Epithelial cell of prostate (primary cell): ENCODE measurements around the gene NCF2.

Source experiments
- DNase-seq: peaks from one replicate; pipeline ENCODE4 v3.0.0-alpha.2; 2011; ENCODE audit warnings: low read depth, low spot score
- H3K27ac ChIP-seq: fragments of 450-650 bp; 2 replicates; pipeline ENCODE4 v1.5.1; 2017; ENCODE audit warnings: mild to moderate bottlenecking

The NCF2 gene

DNA sequence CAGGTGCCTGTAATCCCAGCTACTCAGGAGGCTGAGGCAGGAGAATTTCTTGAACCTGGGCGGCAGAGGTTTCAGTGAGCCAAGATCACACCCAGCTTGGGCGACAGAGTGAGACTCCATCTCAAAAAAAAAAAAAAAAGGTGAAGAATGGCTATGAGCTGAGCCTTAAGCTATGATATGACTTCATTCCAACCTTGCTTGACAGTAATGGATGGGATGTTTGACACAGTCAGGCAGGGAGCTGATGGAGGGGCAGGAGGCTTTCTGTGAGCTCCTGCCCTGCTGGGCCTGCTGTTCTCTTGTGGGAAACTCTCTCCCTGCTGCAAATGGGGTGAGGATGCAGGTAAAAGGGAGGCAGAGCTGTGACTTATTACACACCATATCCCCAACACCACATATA, 27.6 kb downstream of the NCF2 start:
- no peak for DNase-seq
- H3K27ac ChIP-seq, result no peak overlapping the region

DNA sequence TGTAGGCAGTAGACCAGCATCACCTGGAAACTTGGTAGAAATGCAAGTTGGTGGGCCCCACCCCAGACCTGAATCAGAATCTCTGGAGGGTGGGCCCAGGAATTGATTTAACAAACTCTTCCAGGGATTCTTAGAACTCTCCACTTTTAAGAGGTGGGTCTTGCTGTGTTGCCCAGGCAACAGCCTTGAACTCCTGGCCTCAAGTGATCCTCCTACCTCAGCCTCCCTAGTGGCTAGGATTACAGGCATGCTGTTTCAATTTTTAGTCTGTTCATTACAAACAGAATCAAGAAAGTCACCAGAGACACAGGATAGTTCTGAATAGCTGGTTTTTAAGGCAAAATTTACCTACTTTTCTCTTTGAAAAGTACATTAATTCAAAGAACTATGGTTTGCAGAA, 31.2 kb downstream of the NCF2 start:
- no peak for DNase-seq
- H3K27ac ChIP-seq, result no peak overlapping the region

DNA sequence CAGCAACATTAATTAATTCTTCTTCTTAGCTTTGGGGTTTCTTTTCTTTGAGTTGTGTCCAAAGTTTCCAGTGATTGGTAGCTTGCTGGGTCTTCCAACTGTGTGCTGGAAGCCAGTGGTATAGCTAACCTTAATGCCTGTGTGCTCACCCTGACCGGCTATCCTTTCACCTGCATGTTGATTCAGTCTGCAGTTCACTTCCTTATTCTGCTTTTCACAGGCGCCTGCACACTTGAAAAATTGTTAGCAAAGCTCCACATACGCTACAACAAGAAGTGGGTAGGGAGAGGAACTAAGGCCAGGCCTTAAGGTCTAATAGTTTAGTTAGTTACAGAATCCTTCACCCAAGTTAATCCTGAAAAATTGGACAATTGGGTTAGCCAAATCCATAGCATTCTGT, 35.7 kb downstream of the NCF2 start:
- H3K27ac ChIP-seq, result no peak overlapping the region
- DNase-seq, result no peak

DNA sequence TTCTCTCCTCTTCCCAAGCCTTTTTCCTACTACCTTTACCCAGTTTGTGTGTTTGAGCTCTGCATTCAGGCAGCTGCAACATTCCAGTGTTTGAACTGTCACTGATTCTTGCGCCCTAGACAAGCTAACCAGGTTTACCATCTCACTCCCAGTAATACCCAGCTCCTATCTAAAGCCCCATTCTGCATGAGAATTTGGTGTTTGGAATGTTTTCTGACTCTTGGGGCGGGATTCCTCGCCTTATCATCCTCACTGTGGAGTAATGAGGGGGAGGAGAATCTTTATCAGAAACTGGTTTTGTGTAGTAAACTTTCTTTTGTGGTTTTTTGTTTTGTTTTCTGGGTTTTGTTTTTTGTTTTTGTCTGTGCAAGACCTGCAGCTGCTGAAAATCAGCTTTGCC, 36.5 kb downstream of the NCF2 start:
- no peak overlapping the region for H3K27ac ChIP-seq
- DNase-seq, result no peak

DNA sequence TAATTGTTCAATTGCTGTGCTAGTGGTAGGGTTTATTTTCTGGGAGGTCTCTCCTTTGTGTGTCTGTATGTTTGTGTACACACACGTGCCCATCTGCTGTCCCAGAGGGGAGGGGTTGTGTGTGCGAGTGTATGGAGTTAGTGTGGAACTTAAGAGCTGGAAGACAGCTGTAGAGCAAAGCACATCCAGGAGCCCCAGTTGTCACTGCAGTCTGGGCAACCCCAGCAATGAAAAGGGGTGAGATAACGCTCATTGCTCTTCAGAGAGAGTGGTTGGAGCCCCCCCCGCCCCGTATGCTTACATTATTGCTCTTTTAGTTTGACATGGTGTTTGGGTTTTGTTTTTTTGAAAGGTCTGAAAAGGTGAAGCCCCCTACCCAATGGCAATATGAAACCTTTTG, 36.9 kb downstream of the NCF2 start:
- no peak for DNase-seq
- no peak overlapping the region for H3K27ac ChIP-seq

DNA sequence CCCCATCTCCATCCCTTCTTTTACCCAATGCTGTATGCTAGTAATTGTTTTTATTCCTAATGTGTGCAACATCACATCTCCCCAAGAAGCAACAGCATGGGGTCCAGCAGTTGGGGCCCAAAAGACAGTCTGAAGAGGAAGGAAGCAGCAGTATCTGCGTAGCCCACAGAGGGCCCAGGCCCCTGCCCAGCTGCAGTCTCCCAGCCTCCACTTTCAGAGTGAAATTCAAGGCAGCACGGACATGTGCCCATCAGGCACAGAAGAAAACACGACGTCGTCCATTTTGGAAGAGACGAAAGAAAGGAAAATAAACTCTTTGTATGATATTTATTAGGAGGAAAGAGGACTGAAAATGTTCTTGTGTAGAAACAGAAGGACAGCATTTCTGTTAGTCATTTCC, 37.4 kb downstream of the NCF2 start:
- DNase-seq, result no peak
- H3K27ac ChIP-seq, result no peak overlapping the region

DNA sequence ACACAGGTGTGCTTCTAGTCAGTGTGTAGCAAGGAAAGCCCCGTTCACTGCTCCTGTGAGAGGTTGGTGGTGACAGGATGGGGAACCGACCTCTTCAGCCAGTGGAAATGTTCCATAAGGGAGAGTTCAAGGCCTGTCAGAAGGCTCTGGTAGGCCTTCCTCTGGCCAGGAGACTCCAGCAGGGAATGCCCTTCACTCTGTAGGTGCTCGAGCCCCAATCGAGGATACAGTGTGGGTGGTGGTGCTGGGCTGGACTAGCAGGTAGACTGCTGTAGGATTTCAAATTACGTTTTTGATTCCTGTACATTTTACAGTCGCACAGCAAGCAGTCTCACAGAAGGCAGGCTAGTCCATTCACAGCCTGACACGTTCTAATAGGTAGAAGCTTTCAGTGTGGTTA, 37.8 kb downstream of the NCF2 start:
- H3K27ac ChIP-seq, result no peak overlapping the region

DNA sequence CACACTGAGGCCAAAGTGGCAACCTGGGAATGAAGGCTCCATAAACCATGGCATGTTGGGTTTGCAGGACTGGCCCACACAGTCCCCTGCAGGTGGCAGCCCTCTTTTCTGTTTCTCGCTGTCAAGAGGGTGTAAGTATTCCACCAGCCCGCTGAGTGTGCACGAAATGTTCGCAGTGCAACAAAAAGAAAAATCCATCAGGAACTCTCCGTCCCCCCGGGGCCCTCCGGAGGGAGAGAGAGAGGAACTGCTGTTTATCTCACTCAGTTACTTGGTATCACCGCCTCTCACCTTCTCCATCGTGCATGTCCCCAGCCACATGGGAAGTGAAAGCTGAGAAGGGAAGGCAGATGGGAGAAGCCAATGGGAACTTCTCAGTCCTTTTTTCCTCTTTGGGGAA, 38.3 kb downstream of the NCF2 start:
- H3K27ac ChIP-seq, result no peak overlapping the region
- no peak for DNase-seq

More for the DNA sequence above, 37.8 kb downstream of the NCF2 start:
- DNase-seq, result no peak

DNA sequence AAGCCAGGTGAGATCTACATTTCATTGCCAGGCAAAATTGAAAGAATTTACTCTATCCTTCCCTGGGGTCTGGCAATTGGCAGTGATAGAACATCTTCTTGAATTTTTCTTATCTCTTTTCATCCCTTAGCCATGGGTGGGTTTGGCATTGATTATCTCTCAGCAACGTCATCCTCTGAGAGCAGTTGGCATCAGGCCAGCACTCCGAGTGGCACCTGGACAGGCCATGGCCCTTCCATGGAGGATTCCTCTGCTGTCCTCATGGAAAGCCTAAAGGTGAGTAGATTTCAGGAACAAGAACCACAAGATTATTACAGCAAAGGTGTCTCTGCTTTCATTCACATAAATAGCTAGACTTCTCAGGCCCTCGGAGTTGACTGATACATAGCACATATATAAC, 39.3 kb downstream of the NCF2 start:
- DNase-seq, result no peak
- no peak overlapping the region for H3K27ac ChIP-seq

DNA sequence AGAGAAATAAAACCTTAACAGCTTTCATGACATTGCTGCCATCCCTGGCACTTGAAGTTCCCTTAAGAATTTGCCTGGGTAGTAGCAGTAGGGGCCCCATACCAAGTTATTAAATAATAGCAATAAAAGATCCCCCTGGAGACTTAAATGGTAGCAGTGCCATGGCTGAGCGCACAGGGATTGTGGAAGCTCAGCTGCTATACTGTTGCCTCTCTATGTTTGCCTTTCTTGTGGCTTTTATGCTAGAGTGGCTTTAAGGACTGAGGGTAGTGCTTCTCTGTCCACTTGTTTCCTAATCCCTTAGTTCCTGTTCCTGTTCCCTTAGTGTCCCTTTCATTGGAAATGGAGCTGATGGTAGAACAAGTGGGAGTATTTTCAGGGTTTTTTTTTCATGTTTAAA, 42.1 kb downstream of the NCF2 start:
- no peak for DNase-seq
- H3K27ac ChIP-seq, result no peak overlapping the region

DNA sequence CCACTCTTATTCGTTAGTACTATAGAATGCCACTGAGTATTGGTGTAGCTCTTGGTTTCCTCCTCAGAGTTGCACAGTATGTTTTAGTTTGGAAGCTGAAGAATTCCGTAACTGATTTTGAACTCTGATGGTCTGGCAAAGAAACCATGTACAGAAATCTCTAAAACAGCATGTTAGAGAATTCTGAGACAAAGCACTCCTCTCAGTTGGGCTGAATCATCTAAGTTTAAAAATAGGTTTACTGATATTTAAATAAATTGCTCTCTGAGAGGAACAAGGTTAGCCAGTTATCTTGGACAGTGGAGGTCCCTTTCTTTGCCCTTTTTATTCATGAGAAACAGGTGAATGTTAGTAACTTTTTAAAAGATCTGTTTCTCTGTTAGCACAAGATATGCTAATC, 43.8 kb downstream of the NCF2 start:
- no peak overlapping the region for H3K27ac ChIP-seq
- no peak for DNase-seq

DNA sequence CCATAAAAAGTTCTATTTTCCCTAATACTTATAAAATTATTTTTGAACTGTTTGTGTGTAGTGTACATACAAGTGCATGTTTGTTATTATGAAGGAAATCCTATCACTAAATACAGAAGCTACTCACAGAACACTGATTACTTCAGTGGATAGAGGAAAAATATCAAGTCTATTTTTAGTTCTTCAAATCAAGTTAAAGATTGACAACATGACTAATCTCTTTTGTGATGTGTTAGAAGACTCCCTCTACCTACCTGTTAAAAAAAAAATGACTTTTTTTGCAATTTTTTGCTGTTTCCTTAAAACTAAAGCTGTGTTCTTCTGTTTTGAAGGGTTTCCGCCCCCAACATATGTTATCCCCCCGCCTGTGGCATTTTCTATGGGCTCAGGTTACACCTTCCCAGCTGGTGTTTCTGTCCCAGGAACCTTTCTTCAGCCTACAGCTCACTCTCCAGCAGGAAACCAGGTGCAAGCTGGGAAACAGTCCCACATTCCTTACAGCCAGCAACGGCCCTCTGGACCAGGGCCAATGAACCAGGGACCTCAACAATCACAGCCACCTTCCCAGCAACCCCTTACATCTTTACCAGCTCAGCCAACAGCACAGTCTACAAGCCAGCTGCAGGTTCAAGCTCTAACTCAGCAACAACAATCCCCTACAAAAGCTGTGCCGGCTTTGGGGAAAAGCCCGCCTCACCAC, 45.5 kb downstream of the NCF2 start:
- H3K27ac ChIP-seq, result no peak overlapping the region
- no peak for DNase-seq

DNA sequence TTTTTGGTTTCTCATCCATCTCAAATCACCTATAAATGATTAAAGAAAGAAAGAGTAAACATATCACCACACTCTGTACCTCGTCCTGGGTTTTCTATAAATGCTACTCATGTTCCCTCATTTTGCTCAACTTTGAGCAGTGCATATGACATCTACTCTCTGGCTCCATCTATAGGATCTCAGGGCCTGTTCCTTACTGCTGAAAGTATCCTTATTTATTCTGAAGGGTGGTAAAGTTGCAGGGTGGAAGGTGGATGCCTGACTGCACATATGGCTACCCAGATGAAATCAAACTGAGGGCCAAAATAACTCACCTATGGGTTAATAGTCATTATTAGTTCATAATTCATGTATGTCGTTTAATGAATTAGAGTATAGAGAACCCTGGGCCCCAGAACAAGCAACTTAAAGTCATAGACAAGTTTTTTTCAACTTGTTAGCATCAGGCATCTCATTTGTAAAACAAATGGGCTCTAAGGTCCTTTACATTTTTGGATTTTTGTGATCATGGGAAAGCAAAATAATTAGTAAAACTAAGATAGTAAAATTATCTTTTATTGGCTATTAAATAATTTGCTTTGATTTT, 46.5 kb downstream of the NCF2 start:
- no peak overlapping the region for H3K27ac ChIP-seq
- DNase-seq, result no peak

DNA sequence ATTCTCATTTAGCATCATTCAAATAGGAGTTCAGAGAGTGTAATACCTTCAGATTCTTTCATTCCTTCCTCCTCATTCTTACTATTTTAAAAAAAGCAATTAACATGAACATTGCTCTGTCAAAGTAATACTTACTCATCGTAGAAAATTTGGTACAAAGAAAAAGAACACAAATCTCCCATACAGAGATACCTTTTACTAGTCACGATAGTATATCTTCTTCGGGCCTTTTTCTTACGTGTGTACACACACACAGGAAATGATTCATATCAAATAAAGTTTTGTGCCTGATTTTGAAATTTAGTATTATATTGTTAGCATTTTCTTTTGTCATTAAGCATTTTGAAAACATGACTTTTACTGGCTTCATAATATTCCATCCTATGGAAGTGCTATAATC, 52.9 kb downstream of the NCF2 start:
- DNase-seq, result no peak
- no peak overlapping the region for H3K27ac ChIP-seq

DNA sequence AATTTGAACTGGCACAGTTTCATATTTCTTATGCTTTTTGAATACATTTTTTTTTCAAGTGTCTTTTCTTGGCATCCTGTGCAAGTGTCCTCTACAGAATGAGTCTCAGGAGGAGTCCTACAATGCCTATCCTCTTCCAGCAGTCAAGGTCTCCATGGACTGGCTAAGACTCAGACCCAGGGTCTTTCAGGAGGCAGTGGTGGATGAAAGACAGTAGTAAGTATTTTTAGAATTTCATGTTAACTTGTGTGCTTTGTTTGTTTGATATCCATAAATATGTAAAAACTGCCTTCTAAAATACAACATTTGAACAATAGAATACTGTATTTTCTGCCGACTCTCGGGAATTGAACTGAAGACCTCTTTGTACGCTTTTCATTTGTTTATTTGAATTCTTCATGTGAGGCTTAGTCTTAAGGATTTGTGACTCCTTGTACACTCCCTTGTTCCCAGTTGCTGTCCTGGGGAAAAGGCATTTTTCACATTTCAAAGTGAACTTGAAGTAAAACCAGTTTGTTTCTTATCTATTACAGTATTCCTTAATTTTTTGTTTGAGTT, 56.6 kb downstream of the NCF2 start:
- H3K27ac ChIP-seq, result no peak overlapping the region
- DNase-seq, result no peak

DNA sequence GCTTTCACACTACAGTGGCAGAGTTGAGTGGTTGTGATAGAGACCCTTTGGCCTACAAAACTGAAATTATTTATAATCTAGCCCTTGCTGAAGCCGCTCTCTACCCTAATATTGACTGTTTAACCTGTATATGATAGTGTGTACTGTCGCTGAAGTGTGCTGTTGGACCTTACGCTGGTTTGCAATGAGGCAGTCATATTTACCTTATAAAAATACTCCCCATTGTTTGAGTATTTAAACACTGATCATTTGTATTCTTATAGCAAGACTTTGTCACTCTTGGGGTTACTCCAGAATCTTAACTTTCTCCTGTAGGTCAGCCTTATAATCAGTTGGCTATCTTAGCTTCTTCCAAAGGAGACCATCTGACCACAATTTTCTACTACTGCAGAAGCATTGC, 61.7 kb downstream of the NCF2 start:
- DNase-seq, result no peak
- no peak overlapping the region for H3K27ac ChIP-seq

DNA sequence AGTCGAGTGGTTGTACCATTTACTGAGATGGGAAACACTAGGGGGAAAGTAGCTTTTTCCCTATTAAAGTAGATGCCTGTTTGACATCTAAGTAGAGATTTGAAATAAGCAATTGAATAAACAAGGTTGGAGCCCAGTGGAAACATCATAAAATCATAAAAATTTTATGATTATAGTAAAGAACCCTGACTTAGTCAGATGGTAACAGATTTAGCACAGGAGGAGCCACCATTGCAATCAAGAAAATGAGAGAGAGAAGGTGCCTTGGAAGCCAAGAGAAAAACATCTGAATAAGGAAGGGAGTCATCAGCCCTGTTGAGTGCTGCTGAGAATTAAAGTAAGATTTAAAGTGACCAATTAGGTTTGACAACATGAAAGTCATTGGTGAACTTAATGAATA, 68.2 kb downstream of the NCF2 start:
- no peak overlapping the region for H3K27ac ChIP-seq
- DNase-seq, result no peak

DNA sequence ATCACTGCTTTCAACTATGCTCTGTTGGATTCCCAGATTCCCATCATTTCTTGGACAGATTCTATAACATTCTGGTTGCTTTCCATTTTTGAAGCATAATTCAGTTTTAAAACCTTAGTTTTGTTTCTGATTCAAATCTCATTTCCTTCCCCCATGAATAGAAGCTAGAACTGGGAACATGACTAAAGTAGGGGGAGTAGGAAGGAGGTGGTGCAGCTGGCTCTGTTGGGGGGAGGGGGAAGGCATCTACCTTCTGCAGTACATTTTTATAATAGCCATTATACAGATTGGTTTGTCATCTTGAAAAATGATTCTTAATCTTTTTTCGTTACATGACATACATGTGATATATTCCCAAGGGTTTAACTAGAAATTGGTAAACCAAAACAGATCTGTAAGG, 69.9 kb downstream of the NCF2 start:
- H3K27ac ChIP-seq, result no peak overlapping the region
- DNase-seq, result no peak

DNA sequence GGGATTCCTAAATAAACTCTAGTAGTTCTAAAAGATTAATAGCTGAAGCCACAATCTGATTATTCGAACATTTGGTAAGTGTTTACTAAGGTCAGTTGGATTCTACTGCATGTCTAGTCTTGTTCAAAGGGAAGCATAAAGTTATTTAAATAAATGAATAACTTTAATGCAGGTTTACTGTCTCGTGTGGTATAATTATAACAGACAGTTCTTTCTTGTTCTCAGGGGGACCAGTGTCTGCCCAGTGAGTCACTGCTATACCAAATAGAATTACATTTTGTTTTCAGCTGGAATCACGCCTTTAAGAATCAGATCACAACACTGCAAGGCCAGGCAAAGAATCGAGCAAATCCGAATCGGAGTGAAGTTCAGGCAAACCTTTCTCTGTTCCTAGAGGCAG, 72.9 kb downstream of the NCF2 start:
- peak overlapping the region; percentile 60 for H3K27ac ChIP-seq
- DNase-seq, result peak; percentile 24

DNA sequence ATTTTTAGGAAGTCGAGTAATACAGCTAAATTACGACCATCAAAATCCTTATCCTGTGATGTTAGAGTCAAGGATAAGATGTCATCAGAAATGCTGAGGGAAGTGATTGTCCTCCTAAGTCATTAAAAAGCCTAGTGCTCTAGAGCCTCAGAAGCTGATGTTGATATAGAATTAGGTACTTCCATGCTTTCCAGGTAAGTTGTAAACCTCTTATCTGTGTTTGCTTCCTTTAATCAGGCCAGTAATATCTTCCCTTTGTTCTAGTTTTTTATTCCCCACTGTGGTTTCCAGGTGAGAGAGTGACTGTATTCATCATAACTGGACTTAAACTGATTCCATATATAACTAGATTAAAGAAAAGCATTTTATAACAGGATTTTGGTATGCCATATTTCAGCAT, 73.5 kb downstream of the NCF2 start:
- H3K27ac ChIP-seq, result peak overlapping the region; percentile 60

DNA sequence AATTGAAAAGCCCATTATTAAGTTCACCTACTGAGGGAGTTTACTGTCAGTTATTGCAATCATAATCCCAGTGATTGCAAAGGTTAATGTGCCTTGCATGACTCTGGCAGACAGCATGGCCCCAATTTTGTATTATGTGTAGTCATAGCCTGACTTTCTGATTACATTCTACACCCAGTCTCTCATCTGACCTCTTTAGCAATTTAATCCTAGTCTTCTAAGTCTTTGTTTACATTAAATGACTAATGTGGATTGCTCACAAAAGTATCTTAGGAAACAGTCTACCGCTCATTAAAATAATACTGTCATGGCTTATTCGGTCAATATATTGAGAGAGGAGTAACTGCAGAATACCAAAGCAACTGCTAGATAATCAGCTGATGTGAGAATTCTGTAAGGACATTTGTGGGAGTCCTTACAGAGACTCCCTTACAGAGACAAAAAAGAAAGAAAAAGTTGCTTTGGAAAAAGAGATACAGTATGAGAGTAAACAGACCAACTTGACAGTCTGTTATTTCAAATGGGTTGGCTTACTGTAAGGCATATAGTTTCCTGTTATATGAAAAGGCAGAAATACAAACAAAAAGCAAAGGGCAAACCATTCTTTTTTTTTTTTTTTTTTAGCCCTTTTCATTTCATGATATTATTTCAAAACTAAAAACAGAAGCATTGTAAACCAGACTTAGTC, 75.1 kb downstream of the NCF2 start:
- peak overlapping the region; percentile 82 for H3K27ac ChIP-seq
- DNase-seq, result peak; percentile 63

More for the DNA sequence above, 73.5 kb downstream of the NCF2 start:
- no peak for DNase-seq

DNA sequence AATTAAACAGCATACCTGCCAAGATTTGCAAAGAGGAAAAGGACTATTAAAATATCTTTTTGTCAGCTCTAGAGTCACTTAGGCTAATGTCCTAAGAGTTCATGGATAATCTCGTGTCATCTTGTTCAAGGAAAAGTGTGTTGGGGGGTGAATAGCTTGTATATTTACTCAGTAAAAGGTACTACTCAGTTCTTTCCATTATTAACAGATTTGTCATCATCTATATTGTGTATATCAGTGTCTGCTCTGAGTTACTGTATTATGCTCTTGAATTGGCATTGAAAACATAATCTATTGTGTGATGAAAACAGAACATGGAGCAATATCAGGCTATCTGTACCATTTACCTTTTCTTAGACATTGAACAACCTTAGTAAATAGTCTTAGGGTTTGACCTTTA, 76.0 kb downstream of the NCF2 start:
- H3K27ac ChIP-seq, result peak overlapping the region; percentile 82

More for the DNA sequence above, 76.0 kb downstream of the NCF2 start:
- DNase-seq, result no peak
